NOMO-1 treated with dmso at 0.1 percent for 144 hours (cell line): ENCODE measurements around the gene TNPO3.
"Not testable (repeated sequence)": the region's sequence is repeated elsewhere in the genome, so short reads cannot be mapped to it uniquely, and the experiment has no call there.

ENCODE experiments used
- DNase-seq: peaks from one replicate; lab custom pipeline; 2025; ENCODE audit not compliant: unreplicated experiment; lab: John Stamatoyannopoulos, UW

The TNPO3 gene

DNA sequence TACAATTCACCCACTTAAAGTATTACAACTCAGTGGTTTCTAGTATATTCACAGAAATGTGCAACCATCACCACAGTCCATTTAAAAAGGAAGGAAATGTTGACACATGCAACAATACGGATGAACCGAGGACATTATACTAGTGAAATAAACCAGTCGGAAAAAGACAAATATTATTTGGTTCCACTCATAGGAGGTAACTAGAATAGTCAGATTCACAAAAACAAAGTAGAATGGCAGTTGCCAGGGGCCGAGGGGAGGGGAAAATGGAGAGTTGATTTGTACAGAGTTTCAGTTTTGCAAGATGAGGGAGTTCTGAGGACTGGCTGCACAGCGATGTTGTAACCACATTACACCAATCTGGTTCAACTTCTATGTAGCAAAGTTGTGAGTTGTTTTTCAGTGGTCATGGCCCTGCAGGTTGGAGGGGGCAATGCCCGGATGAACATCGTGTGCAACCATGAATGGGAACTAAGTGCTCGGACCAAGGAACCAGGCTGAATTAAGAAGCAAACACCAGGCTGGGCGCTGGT lies 17.6 kb upstream of the TNPO3 start:
- peak; percentile 73 for DNase-seq

DNA sequence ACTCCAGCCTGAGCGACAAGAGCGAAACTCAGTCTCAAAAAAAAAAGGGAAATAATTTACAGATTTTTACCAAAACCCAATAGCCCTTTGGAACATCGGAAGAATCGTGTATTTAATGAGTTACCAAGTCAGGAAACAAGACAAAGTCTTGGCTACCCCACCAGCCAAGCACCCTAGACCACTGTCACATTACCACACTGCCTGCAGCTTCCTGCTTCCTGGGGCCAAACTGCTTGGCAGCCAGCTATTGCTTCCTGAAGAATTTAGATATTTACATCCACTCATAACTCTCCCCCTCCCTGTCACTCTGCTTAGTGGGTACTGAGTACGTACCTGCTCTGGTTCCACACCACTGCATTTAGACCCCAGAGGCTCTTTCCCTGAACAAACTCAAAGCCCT lies 14.1 kb upstream of the TNPO3 start:
- DNase-seq, result no peak

DNA sequence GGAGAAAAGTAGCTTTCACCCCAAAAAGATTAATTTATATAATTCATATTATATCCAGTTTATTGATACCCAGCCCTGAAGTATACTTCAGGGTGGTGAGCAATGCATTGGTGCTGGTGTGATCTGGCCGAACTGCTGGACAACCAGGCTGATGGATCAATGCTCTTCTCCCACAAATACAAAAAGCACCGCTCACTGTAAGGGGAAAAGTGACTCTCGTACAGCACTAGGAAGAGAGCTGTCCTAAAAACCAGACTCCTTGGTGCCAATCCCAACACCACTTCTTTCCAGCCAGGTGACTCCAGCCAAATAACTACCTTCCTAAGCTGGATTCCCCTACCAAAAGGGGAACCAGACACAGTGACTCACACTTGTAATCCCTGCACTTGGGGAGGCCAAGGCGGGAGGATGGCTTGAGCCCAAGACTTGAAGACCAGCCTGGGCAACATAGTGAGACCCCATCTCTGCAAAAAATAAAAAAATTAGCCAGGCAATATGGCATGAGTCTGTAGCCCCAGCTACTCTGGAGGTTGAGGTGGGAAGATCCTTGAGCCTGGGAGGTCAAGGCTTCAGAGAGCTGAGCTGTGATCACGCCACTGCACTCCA lies 13.1 kb upstream of the TNPO3 start:
- DNase-seq, result no peak

DNA sequence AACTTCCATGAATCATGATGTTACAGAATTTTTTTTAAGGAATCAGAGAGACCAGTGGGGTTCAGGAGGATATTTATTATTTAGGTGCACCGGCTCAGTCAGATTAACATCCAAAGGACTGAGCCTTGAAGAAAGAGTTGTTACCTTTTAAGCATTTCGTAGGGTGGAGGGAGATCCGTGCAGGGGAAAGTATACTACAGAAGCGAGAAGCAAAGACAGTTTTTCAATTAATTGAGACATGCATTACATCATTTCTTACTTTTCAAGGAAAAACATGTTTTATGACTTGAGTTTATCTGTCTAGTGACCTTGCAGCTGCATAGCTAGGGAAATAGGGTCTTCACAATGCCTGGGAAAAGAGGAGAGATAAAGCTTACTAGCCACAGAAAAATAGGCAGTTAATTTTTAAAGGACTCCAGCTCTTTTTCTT lies 12.2 kb upstream of the TNPO3 start:
- not testable (repeated sequence) for DNase-seq

DNA sequence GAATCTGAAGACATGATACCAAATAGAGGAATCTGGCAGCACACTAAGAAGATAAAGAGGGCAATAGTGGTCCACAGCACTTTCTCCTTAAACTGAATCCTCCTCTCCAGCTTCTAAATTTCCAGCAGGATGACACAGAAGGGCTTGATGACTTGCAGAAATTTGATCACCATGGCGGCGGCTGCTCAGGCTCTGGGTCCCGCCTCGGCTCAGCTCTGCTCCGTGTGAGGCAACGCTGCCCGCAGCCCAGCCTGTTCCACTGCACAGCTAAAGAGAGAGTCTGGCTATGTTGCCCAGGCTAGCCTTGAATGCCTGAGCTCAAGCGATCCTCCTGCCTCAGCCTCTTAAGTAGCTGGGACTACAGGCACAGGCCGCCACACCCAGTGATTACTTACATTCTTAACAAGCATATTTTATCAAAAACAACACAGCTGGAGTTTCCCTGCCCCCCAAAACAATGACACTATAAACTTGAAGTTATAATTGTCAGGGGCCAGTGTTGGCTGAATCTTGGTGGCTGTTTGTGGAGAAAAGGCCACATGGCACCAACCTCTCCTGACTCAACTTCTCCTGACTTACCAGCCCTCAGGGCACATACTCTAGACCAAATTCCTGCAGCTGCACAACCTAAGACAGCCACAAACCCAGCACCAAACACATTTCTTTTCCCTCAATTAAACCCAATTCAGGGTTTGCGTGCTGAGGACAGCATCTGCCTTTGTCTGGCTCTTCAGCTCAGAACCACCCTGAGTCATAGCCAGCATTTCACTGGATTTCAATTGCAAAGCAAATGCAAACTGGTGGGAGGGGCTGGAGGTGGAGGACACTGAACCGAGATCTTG lies 11.6 kb upstream of the TNPO3 start:
- DNase-seq, result no peak

DNA sequence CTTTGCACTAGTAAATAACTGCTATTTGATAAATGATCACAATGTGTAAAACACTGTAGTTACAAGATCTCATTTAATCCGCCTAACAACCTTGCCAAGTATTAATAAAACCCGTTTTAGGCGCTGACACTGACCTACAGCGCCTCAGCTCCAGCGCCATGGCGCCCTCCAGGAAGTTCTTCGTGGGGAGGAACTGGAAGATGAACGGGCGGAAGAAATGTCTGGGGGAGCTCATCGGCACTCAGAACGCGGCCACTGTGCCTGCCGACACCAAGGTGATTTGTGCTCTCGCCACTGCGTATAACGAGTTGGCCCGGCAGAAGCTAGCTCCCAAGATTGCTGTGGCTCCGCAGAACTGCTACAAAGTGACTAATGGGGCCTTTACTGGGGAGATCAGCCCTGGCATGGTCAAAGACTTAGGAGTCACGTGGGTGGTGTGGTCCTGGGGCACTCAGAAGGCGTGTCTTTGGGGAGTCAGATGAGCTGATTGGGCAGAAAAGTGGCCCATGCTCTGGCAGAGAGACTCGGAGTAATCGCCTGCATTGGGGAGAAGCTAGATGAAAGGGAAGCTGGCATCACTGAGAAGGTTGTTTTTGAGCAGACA lies 1.1 kb upstream of the TNPO3 start:
- DNase-seq, result no peak

DNA sequence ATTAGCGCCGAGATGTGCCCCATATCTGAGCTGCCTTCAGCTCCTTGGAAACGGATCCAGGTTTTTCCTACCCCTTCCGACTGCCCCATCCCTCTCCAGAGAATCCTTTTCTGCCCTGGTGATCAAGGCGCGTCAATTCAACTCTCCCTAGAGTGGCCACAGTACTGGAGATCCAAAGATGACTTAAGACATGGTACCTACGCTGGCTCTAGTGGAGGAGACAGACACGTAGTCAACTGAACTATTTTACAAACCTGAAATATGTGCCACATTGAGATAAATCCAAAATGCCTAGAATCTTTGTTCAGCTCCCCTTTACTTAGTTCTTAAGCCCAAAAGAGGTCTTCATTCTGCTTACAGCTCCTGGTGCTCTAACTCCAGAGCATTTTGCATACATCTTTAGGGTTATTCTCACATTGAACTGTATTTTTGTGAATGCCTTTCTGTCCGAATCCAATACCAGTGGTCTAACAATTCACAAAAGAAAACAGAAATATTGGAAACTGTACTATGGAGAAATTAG lies 444 bp upstream of the TNPO3 start:
- DNase-seq, result no peak

DNA sequence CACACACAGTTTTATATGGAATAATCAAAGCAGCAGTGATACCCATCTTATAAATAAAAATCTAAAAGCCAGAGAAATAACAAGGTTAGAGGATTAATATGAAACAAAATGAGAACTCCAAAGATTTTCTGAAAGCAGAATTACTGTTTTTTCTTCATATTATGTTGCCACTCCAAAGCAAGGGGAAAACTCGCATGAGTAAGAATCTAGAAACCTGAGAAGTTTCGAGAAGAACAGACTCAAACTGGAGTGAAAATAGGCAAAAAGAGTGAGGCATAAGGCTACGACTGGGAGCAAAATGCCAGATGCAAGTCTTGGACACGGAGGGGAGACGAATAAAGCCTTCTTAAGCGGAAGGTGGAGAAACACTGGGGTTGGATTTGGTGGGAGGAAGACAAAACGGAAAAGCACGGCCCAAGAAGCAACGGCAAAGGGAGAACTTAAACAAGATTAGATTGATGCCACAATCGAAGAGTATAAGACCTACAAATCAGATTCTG lies 923 bp downstream of the TNPO3 start:
- no peak for DNase-seq

DNA sequence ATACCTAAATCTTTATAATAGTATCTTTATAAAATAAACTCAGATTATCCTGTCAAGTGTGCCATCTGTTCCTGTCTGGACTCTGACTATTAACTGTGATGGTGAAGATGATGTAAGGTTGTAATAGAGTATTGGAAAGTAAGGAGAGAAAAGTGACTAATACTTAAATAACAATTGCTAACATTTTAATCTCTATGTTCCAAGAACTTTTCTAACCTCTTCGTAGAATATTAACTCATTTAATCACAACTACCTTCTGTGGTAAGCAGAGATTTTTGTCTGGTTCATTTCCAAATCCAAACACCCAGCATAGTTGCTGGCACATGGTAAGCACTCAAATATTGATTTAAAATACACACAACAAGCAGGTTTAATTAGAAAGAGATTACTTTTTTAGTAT lies 2.5 kb downstream of the TNPO3 start:
- no peak for DNase-seq

DNA sequence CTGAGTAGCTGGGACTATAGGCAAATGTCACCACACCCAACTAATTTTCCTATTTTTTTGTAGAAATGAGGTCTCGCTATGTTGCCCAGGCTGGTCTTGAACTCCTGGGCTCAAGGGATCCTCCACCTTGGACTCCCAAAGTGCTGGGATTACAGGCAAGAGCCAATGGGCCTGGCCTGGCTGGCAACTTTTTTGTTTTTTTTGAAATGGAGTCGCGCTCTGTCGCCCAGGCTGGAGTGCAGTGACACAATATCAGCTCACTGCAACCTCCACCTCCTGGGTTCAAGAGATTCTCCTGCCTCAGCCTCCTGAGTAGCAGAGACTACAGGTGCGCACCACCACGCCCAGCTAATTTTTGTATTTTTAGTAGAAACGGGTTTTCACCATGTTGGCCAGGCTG lies 3.5 kb downstream of the TNPO3 start:
- not testable (repeated sequence) for DNase-seq

DNA sequence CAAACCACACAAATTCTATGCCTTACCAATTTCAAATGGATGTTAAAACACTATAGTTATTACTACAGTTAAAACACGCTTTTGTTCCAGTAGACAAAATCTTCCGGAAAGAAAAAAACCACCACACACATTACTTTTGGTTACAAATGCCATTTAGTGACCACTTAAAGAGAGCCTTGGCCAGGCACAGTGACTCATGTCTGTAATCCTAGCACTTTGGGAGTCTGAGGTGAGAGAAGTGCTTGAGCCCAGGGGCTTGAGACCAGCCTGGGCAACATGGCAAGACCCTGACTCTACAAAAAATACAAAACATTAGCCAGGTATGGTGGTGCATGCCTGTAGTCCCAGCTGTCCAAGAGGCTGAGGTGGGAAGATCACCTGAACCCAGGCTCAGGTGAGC lies 7.2 kb downstream of the TNPO3 start:
- no peak for DNase-seq

DNA sequence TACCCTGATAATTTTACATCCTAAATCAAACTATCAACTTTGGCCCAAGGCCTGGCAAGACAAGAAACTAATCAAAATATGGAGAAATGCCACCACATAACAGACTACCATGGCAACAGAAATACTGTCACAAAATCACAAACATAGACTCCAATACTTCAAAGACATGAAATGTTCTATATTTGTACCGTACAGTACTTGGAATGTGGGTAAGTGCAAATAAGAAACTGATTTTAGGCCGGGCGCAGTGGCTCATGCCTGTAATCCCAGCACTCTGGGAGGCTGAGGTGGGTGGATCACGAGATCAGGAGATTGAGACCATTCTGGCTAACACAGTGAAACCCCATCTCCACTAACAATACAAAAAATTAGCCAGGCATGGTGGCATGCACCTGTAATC lies 9.2 kb downstream of the TNPO3 start:
- DNase-seq, result no peak

DNA sequence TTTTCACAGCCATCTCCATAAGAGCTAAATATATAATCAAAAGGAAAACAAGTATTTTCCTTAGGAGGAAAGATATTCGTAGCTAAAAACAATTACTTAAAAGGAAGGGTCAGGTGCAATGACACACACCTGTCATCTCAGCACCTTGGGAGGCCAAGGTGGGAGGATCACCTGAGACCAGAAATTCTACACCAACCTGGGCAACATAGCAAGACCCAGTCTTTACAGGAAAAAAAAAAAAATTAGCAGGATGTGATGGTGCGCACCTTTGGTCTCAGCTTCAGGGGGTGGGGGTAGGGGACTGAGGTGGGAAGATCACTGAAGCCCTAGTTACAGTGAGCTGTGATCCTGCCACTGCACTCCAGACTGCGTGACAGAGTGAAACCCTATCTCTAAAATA lies 11.9 kb downstream of the TNPO3 start:
- DNase-seq, result no peak

DNA sequence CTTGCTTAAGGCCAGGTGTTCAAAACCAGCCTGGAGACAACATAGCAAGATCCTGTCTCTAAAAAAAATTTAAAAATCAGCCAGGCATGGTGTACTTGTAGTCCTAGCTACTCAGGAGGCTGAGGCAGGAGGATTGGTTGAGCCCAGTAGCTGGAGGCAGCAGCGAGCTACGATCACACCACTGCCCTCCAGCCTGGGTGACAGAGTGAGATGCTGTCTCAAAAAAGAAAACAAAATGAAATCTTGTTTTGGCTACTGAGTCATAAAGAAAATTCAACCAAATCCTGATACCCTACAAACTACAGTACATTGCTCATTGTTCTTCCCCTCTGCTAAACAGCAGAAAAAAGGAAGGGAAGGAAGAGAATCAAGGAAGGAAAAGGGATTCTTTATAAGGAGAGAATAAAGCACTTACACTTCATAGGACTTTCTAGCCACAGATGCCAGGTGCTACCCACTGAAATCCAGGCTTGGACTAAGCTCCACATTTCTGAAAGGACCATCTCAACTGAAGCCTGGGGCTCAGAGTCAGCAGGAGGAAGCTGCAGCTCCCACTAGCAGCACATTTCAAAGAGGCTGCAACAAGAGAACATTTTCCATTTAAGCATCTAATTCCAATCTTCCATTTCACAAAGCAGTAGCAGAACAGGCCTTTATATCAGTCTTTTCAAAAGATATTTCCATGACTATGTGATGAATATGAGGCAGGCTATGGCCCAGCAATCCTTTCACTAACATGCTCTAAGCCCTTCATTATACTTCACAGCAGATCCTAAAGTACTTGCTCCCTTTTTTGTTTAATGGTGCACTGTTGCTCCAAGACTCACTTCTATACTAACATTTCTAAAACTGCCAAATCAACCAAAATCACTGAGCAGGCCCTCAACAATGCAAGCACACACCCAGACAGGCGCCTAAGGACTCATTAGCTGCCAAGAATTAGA lies 13.5 kb downstream of the TNPO3 start:
- no peak for DNase-seq

DNA sequence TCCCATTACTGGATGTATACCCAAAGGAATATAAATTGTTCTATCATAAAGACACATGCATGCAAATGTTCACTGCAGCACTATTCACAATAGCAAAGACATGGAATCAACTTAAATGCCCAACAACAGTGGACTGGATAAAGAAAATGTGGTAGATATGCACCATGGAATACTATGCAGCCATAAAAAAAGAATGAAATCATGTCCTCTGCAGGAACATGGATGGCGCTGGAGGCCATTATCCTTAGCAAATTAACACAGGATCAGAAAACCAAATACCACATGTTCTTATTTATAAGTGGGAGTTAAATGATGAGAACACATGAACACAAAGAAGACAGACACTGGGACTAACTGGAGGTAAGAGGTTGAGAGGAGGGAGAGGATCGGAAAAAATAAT lies 16.4 kb downstream of the TNPO3 start:
- DNase-seq, result not testable (repeated sequence)

DNA sequence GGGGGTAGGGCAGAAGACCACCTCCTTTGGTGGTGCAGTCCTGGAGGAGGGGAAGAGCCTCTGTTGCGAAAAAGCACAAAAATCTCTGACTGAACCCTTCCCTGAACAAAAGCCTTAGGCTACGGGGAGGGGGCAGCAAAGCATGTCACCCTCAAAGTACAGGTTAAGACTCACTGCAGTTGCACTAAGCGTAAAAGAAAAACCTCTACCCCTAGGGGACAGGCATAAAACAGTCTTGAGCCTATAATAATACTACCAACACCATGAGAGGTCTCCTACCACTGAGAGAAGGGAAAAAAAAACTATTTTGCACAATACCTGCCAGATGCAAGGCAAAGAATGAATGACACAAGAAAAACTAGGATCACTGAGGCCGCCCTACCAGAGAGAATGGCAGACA lies 17.3 kb downstream of the TNPO3 start:
- no peak for DNase-seq

DNA sequence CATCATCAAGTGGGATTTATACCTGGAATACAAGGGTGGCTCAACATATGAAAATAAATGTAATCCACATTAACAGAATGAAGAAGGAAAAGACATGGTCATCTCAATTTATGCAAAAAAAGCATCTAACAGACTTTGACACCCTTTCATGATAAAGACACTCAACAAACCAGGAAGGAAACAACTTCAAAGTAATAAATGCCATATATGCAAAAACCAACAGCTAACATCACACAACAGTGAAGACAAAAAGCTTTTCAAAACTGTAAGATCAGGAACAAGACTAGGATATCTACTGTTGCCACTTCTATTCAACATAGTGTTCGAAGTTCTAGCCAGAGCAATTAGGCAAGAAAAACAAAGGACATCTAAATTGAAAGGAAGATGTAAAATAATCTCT lies 22.9 kb downstream of the TNPO3 start:
- no peak for DNase-seq

DNA sequence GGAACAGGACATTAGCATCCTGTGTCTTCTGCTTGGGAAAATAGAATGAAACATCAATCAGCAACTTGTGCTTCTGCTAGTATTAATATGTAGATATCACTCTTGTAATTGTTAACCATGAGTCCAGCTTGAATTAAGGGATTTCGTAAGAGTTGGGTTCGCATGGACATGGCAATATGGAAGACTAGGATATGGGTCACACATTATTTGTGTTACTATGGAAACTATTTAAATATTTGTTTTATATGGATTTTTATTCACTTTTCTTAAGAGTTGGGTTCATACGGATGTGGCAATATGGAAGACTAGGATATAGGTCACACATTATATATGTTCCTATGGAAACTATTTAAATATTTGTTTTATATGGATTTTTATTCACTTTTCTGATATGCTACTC lies 24.5 kb downstream of the TNPO3 start:
- no peak for DNase-seq

DNA sequence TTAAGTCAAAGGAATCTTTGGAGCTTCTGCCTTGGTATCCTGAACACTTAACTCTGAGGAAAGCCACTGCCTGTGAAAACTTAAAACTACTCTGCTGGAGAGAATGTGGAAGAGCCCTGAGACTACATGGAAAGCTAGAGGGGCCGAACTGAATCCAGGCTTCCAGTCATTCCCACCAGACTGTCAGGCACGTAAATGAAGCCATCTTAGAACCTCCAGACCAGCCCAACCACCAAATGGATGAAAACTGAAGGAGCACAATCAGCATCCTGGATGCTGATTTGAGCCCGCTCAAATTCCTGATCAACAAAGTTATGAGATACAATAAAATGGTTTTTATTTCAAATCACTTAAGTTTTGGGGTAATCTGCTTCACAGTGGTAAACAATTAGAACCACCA lies 30.8 kb downstream of the TNPO3 start:
- DNase-seq, result no peak

DNA sequence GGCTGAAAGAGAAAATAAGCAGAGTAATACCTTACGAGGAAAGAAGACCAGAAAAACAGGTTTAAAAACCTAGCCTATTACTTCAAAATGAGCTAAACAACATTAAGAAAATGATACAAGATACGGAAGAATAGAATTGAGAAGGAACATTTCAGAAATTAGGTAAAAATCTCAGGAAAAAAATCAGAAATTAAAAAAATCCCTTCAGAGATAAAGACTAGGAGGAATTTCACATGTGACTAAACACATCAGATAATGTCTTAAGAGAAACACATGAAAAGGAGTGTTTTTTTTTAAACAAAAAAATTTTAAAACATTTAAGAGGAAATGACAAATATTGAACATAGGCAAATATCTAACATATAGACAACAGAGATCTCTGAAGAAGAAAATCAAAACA lies 33.3 kb downstream of the TNPO3 start:
- no peak for DNase-seq
